ENCODE data around the gene UNC5B.

The UNC5B gene

GRCh38 chr10:71349406-71349805, 137.0 kb downstream of the UNC5B start:
- no peak for DNase-seq

GRCh38 chr10:71351087-71351486, 138.7 kb downstream of the UNC5B start:
- DNase-seq, result no peak

GRCh38 chr10:71351628-71352319, 139.4 kb downstream of the UNC5B start:
- DNase-seq, result no peak
